Caki2 (cell line): ENCODE results near the gene EPB41L3. TPM values are rescaled to one million over a fixed set of nuclear protein-coding genes. Genes with fewer than 3 reads are reported as not detected.
"Not testable (repeated sequence)": the region's sequence is repeated elsewhere in the genome, so short reads cannot be mapped to it uniquely, and the experiment has no call there.

Experiments used
- DNase-seq: peaks from one replicate; pipeline ENCODE4 v3.0.0-alpha.2; 2015; ENCODE audit warnings: low read depth
- in situ Hi-C: cut with HindIII; loops from 2 replicates; pipeline ENCODE4 v1.10.0; 2016; ENCODE audit warnings: low sequenced_read_pairs, low pct_unique_long_range_greater_than_20kb, mixed read lengths
- total RNA-seq: library from RNA; depleted of rRNA; stranded (reverse); fragments of >200 nt; shearing (Covaris generic); gene quantifications from 2 replicates; pipeline ENCODE4 v1.2.3, GENCODE V29; 2014; ENCODE audit warnings: low replicate concordance

The EPB41L3 gene
- total RNA-seq, 1 experiment from 2014 or later: not detected

DNA sequence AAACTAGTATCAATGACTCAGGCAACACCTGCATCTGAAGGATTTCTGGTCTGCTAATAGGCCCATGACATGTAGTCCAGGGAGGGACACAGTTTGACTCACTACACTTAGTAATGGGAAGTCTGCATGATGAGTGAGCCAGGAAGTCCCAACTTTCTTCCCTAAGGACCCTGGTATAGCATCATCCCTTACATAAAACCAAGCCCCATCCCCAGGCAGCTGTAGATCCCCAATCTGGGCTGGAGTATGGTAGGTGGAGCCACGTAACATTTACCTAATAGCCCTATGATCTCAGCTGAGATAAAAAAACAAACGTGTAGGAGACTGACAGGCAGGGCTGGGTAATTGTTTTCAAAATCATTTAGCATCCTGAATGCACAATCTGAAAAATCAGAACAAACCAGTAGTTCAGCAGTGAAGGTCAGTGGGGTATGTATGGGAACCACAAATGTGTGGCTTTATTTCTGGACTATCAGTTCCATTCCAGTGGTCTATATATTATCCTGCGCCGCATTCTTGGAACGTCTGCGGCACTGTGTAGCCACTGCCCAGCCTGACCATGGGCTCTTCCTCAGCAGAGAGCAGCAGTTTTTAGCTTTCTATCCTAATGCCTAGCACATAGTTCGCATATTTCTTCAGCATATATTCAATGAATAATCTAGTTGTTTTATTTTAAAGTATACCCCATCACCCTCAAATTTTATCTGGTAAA lies 33.5 kb downstream of the EPB41L3 start:
- DNase-seq: no peak
- in situ Hi-C loops: no loop called here

DNA sequence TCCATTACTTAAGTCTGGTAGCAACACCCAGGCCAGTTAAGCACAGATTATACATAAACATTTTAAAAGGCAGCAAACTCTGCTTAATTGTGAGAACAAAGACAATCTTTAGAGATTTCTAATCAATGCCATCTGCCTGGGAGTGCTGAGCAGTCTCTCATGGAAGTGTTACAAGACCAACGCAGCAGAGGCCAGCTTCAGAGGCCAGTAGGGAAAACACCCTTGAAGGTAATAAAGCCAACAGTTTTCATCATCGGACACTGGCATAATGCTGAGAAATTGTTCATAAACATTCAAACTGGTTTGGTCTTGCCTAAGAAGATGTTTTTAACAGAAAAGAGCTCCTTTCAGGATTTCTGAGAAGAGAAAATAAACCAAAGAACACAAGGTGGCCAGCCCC lies 35.0 kb downstream of the EPB41L3 start:
- DNase-seq: no peak
- in situ Hi-C loops: no loop called here

DNA sequence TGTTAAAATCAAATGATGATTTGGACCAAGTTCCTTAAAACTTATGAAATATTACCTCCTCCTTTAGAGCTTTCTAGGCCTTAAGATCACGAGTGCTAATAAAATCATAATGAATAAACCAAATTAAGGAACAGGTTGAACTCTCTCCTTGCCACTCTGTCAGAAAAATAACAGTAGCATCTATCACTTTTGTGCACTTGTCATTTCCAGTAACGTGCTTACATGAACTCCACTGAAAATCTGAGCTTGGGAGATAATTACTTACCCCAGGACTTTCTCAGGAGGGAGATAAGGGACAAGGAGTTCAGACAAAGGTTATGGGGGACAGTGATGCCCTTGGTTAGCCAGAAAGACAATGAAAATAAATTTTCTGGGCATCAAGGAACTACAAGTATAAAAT lies 36.0 kb downstream of the EPB41L3 start:
- in situ Hi-C loops: no loop called here
- no peak for DNase-seq

DNA sequence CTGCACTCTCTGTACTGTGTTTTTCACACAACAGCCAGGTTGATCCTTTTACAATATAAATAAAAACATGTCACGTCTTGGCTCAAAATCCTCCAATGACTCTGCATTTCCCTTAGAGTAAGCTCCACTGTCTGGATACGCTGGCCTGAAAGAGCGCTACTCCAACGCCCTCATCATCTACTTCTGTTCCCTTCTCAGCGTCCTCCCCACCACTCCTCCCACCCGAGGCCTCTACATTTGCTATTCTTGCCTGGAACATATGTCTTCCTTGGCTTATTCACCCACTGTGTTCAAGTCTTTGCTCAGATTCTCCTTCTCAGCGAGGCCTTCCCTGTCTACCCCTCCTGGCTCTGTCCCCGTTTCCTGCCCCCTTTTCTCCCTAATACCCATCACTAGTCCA lies 37.6 kb downstream of the EPB41L3 start:
- in situ Hi-C loops: no loop called here
- DNase-seq: no peak

DNA sequence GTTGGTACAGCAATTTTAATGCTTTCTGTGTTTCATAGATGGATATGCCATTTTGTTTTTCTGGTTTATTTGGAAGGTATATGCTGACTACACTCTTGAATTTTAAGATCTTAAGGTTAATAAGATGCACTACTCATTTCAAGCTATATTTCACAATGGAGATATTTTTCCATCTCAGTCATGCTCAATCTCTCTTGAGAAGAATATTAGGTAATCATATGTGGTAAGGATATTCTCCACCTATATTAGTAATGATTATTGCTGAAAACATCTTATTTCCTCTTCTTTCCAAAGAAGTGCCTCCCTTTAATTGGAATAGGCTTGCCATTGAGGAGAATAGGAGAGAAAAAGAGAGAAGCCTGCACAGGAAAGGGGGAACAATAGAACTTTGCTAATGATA lies 40.1 kb downstream of the EPB41L3 start:
- no peak for DNase-seq
- in situ Hi-C loops: no loop called here

DNA sequence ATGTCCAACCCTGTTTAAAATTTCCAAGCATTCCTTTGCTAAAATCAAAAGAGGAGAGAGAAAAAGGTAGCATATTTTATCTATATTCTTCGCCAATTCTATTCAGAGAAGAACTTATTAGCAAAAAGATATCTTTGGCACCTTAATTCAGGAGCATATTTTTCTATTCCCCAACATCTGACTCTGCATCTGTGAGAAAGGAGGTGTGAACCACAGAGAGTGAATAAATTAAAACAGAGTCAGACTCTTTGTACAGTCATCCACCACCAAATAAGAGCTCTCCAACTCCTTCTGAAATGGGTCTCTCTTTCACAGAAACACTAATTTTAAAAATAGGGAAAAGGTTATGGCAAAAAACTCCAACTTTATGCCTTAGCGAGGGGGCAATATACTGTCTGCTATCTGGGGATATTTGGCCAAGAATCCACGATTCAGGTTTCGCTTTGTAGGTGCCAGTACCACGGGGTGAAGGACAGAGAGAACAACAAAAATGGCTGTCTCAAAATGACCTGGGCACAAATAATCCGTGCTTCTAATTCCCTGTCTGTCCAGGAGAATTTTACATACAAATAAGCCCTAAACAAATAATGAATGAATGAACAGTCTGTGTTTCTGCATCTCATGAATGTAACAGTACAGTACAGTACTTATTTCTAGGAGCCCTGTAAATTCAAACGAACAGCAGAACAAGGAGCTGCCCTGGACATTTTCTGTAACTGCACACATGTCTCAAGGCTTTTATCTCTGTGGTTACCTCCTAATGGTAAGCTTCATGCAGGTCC lies 43.4 kb downstream of the EPB41L3 start:
- in situ Hi-C loops: no loop called here
- no peak for DNase-seq

DNA sequence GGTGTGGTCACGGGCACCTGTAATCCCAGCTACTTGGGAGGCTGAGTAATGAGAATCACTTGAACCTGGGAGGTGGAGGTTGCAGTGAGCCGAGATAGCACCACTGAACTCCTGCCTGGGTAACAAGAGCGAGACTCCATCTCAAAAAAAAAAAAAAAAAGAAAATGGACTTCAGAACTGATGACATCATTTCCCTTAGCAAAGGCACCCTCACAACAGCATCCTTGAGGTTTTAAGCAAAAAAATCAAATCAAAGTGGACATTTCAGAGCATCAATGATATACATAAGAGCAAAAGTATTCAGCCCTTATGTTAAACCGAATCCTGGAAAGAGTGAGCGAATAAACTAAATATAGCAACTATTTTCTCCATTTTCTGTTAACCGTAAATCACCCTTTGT lies 45.3 kb downstream of the EPB41L3 start:
- in situ Hi-C loops: no loop called here
- no peak for DNase-seq

DNA sequence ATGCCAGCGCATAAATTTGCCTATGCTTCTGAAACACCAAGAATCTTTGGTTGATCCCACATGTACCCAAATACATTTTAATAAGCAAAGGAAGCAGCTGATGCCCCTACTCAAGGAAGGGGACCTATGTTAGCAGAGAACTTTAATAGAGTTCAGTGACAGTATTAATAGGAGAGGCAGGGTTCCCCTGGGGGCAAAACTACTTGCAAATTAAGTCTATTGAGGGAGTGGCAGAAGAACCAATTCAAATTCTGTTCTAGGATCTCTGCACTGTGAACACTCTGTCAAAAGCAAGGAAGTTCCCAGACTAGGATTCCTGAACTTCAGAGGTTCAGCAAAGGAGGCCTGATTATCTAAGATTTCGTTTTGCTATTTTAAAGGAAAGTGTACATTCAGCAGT lies 47.5 kb downstream of the EPB41L3 start:
- no peak for DNase-seq
- in situ Hi-C loops: no loop called here

DNA sequence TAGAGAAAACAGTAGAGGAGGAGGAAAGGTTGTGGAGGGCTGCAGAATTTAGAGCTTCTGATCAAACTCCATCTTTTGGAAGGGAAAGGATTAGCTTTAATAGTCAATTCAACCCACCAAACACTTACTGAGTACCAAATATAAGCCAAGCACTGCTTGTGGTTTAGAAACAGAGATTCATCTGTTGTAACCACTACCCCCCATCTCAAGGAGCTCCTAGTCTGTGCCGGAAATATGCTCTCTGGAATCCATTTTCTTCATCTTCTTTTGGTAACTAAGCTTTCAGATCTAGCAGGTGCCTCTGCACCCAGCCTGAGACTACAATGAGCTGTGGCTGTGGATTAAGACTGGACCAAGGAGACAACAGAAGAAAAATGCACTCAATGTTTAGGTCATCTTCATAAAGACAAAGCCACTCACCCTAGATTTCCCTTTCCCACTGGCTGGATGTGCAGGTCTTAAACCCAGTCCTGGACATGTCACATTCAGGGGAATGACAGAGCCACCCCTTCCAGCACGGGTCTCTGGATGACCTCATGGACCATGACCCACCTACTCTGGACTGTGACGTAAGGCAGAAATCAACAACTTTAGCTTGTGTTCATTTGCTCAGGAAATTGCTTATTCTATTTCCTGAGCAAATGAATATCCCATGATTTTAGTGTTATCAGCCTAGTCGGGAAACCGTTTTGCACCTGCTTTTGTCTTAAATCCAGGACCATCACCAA lies 52.9 kb downstream of the EPB41L3 start:
- no peak for DNase-seq
- in situ Hi-C loops: no loop called here

DNA sequence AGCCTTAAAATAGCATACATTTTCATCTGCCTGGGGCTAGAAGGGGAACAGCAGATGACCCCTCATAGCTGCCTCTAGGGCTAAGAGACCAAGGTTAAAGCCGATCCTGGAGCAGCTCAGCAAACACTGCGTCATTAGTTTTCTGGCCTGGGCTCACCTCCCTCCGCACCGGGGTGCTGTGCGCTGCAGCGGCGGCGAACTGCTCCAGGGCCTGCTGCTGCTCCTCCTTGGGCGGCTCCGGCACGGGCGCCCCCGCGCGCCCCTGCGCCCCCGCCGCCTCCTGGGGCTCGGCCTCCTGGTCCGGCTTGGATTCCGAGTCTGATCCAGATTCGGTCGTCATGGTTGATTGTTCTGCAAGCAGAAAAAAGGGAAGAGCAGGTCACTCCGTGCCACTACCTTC lies 55.0 kb downstream of the EPB41L3 start:
- in situ Hi-C loops: no loop called here
- DNase-seq: no peak

DNA sequence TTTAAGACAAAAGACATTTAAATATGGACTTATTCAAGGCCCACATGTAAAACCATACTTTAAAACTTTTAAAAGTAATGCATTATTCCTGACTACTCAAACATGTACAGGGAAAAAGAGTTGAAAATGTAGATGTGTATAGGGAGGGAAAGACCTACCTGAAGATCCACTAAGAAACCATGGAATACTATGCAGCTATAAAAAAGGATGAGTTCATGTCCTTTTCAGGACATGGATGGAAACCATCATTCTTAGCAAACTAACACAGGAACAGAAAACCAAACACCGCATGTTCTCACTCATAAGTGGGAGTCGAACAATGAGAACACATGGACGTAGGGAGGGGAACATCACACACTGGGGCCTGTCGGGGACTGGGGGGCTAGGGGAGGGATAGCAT lies 55.8 kb downstream of the EPB41L3 start:
- DNase-seq, in situ Hi-C loops: not testable (repeated sequence)

DNA sequence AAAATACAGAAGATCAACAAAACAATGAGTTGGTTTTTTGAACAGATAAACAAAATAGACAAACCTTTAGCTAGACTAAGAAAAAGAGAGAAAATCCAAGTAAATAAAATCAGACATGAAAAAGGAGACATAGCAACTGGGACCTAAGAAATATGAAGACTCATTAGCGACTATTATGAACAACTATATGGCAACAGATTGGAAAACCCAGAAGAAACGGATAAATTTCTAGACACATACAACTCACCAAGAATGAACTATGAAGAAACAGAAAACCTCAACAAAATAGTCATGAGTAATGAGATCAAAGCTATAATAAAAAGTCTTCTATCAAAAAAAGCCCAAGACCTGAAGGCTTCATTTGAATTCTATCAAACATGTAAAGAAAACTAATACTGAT lies 59.3 kb downstream of the EPB41L3 start:
- in situ Hi-C loops: no loop called here
- no peak for DNase-seq

DNA sequence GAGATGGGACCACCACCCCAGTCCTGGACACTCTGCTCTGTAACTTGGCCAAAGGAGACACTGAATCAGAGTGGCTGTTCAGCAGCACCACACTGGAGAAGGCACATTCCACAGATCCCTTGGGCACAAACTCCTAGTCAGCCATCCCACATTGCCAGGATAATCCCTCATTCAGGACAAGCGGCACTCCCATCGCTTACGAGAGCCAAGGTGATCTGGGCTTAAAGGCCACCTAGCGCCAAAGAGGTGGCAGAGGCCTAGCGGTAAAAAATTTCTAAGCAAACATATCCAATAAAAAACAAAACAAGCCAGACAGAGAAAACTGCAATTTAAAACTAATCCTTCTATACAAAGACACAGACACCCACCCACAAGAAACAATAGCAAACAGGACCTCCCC lies 62.2 kb downstream of the EPB41L3 start:
- no peak for DNase-seq
- in situ Hi-C loops: no loop called here

DNA sequence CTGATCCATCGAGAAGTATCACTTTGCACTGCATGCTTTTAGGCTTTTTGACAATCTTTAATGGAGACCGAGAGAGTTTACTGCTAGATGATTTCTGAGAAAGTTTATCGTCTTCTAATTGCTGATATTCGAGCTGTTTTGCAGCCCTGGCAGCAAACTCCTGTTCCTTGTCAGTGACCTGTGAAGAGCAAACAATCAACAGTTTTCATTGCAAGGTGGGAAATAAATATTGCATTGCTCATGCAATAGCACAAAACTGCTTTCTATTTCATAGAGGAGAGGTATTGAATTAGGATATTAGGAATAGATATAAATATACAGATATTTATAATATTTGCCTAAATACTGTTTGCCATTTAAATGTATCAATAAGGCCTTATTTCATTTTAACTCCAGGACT lies 65.5 kb downstream of the EPB41L3 start:
- DNase-seq: no peak
- in situ Hi-C loops: no loop called here

DNA sequence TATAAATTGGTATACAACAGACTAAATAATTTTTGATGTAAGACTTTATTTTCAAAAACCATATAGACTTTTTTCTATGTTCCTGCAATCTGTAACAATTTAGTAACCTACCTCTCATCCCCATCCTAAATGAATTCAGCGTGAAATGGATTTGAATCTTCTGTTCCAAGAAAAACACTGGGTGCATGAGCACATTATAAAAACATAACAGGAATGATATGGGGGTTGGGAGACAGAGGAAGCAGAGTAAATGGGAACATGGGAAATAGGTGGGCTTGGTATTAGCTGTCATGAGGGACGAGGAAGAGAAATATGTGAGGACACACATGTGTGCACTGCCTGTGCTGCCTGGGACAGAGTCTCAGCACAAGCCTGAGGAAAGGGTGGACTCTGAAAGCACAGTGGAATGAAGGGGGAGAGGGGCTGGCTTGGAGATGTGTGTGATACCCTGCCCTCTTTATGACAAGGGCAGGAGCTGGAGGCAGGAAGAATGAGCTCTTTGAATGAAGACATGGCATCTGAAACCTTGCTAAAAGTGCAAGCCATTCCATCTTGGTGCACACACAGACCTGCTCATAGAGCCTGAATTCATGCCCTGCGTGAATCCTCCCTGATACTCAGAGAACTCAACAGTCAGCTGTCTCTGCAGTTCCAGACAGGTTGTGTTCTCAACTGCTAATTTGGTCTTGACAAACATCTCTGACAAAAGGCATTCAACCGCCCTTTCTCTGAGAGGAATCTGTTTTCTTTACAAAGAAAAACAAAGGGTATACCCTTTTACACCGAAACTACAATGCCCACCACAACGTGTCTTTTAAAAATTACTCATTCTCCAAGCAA lies 66.6 kb downstream of the EPB41L3 start:
- in situ Hi-C loops: no loop called here
- DNase-seq: no peak

DNA sequence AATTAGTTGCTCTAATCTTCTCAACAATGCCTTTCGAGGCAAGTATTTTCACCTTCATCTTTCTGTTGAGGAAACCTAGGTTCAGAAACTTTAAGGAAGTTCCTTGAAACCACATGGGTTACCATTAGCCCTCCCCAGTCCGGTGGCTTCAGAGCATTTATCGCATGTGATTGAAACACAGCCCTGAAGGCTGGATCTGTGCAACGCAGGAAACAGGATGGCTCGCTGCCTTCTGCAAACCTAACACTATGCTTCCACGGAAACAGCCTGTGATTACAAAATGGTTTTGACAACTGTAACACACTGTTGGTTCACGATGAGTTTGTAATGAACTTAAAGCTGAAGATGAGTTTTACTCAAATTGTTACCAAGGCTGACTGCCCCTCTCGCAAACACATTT lies 68.5 kb downstream of the EPB41L3 start:
- in situ Hi-C loops: no loop called here
- DNase-seq: no peak

DNA sequence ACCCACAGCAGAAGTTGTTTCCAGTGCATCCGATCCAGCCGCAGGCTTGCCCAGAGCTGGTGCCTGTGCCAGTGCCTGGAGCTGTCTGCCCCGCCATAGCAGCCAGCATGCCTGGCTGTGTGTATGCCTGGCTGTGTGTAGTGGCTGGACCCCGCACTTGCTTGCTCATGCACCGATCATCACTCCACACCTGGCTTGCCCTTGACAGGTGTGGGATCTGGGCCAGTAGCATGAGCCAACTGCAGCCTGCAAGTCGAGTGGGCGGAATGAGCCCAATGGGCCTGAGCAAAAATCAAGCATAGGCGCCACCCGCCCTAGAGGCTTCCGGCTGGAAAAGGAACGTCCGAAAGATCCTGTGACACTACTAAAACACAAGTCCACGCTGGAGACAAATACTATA lies 74.5 kb downstream of the EPB41L3 start:
- in situ Hi-C loops: no loop called here
- DNase-seq: no peak

DNA sequence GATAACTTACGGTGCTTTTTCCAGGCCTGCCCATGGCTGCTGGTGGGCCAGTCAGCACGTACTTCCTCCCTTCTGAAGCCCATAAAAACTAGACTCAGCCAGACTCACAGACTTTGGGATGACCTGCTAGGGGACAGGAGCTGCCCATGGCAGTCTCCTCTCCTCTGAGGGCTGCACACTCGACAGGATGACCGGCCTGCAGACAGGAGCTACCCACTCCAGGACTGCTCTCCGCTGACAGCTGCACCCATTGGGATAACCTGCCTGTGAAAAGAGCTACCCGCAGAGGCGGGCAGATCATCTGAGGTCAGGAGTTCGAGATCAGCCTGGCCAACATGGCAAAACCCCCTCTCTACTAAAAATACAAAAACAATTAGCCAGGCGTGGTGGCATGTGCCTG lies 75.4 kb downstream of the EPB41L3 start:
- no peak for DNase-seq
- in situ Hi-C loops: no loop called here

DNA sequence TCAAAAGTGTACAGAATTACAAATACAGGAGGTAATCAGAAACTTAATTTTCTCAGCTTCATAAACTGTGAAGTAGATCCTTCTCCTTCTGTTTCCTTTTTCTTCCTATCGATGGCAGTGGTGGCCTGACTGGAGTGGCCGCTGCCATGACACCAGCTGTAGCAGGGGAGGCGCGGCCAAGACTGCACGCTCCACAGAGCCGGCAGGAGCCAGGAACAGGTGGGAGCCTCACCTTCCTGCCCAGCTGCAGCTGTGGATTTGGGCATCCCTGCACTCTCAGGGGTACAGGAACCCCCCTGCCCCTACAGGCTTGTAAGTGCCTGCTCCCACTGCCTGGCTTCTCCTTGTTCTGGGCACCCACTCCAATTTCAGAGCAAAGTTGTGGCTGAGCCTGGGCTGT lies 76.1 kb downstream of the EPB41L3 start:
- no peak for DNase-seq
- in situ Hi-C loops: no loop called here
